ENCODE results near the gene SYK.

DNA sequence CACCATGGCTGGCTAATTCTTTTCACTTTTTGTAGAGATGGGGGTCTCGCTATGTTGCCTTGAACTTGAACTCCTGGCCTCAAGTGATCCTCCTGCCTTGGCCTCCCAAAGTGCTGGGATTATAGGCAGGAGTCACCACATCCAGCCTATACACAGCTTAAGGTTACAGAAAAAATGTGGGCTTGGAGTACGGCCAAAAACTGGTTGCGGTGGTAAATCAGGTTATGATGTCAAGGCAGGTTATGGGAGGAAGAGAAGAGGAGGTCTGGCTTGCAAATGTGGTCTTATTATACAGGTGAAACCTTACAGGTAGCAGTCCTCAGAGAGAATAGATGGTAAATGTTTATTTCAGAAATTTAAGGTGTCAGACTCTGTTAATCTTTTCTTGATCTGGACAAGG is 30.7 kb upstream of the SYK start:
- TF ChIP-seq, protein P1, sequence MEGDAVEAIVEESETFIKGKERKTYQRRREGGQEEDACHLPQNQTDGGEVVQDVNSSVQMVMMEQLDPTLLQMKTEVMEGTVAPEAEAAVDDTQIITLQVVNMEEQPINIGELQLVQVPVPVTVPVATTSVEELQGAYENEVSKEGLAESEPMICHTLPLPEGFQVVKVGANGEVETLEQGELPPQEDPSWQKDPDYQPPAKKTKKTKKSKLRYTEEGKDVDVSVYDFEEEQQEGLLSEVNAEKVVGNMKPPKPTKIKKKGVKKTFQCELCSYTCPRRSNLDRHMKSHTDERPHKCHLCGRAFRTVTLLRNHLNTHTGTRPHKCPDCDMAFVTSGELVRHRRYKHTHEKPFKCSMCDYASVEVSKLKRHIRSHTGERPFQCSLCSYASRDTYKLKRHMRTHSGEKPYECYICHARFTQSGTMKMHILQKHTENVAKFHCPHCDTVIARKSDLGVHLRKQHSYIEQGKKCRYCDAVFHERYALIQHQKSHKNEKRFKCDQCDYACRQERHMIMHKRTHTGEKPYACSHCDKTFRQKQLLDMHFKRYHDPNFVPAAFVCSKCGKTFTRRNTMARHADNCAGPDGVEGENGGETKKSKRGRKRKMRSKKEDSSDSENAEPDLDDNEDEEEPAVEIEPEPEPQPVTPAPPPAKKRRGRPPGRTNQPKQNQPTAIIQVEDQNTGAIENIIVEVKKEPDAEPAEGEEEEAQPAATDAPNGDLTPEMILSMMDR (IDR thresholded peaks at IDR 0.05), result no peak
- TF ChIP-seq POLR2A (IDR thresholded peaks at IDR 0.05), result no peak
